IMR-90 (cell line): ENCODE data around the gene PGF.

Experiments used
- BHLHE40 ChIP-seq: fragments of 150-350 bp; IDR thresholded peaks from 2 replicates; pipeline ENCODE4 v1.6.1; 2016; ENCODE audit warnings: mild to moderate bottlenecking, low read depth, low read length
- CEBPB ChIP-seq: IDR thresholded peaks from 2 replicates; pipeline ENCODE4 v1.6.1; 2012; ENCODE audit warnings: low read depth, low read length, improper control_type of control experiment
- MXI1 ChIP-seq: IDR thresholded peaks from 2 replicates; pipeline ENCODE4 v1.6.1; 2012; ENCODE audit warnings: low read depth, mild to moderate bottlenecking, low read length, moderate library complexity, borderline replicate concordance
- USF2 ChIP-seq: fragments of 150-350 bp; IDR thresholded peaks from 2 replicates; pipeline ENCODE4 v1.6.1; 2017; ENCODE audit warnings: mild to moderate bottlenecking, antibody characterized with exemption, low read length, low read depth
- TF ChIP-seq, protein P1 (sequence below): conservative IDR thresholded peaks from 2 replicates; pipeline ENCODE4 v1.5.1; 2012; ENCODE audit warnings: mild to moderate bottlenecking, low read depth, low read length, improper control_type of control experiment

DNA sequence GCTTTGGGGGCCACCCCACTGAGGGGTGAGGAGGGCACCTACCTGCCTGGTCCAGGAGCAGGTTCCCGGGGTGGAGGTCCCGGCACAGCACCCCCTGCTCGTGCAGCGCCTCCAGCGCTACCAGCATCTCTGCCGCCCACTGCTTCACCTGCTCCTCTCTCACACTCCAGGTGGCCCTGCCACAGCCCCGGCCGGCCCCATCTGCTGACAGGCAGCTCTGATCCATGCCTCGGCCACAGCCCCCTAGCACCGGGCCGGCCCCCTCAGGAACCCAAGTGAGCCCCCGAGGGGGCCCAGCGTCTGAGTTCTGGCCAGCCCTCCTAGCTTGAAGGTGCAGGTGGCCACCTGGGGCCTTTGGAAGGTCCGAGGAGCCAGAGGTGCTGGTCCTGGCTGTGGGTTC lies 45.9 kb downstream of the PGF start:
- TF ChIP-seq, protein P1, sequence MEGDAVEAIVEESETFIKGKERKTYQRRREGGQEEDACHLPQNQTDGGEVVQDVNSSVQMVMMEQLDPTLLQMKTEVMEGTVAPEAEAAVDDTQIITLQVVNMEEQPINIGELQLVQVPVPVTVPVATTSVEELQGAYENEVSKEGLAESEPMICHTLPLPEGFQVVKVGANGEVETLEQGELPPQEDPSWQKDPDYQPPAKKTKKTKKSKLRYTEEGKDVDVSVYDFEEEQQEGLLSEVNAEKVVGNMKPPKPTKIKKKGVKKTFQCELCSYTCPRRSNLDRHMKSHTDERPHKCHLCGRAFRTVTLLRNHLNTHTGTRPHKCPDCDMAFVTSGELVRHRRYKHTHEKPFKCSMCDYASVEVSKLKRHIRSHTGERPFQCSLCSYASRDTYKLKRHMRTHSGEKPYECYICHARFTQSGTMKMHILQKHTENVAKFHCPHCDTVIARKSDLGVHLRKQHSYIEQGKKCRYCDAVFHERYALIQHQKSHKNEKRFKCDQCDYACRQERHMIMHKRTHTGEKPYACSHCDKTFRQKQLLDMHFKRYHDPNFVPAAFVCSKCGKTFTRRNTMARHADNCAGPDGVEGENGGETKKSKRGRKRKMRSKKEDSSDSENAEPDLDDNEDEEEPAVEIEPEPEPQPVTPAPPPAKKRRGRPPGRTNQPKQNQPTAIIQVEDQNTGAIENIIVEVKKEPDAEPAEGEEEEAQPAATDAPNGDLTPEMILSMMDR: no peak
- TF ChIP-seq BHLHE40 (no peak), CEBPB (no peak), MXI1 (no peak), USF2 (no peak)
